HUDEP-2 (cell line): ENCODE data around the gene HP1BP3.

Experiments
- DNase-seq, 76 experiments: peaks; one replicate each; lab custom pipeline; 2025; ENCODE audit not compliant: unreplicated experiment in 76 of 76; lab: John Stamatoyannopoulos, UW

HP1BP3 gene

GRCh38 chr1:20770314-20771087 lies 16.6 kb downstream of the HP1BP3 start:
- DNase-seq: no peak

GRCh38 chr1:20767271-20767670 lies 19.8 kb downstream of the HP1BP3 start:
- DNase-seq: no peak

DNA sequence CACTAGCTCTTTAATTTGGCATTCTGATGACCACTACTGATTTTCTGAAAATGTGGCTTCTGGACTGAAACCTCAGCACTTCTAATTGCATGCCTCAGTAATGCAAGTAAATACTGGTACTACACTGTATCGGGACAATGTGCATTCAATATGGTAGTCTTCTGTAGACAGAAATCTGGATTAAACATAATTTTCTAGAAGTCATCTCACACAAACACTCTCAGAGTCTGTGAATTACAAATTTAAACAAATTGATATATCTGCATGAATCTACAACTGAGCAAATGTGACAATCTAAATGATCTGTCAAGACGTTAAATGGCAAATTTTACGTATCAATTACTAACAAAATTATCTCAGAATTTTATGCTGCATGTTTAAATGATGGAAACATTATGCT lies 23.7 kb downstream of the HP1BP3 start:
- DNase-seq: no peak

- DNase-seq: no peak
Observed at GRCh38 chr1:20760322-20760721, 26.8 kb downstream of the HP1BP3 start.

- DNase-seq: no peak
Observed at GRCh38 chr1:20753589-20753988, 33.5 kb downstream of the HP1BP3 start.

- no peak for DNase-seq
Observed at GRCh38 chr1:20751462-20751990, 35.6 kb downstream of the HP1BP3 start.

- DNase-seq: no peak
Observed at GRCh38 chr1:20742671-20743070, 44.4 kb downstream of the HP1BP3 start.

GRCh38 chr1:20740781-20741180 lies 46.3 kb downstream of the HP1BP3 start:
- no peak for DNase-seq

DNA sequence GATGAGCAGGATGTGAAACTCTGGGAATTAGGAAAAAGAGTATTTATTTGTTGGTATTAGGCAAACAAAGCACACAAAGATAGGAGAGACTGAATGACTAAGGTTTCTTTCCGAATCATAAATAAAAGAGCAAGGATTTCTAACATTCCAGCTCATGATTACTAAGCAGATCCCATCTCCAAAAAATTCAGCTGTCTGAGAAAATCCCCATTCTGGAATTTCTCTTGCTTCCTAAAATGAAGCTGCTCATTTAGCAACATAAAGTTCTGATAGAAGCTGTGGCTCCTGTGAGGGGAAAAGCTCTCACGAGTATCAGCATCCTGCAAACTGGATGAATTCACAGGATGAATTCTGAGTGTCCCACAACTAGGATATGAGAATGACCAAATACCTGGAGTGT lies 47.9 kb downstream of the HP1BP3 start:
- no peak for DNase-seq

GRCh38 chr1:20735581-20736111 lies 51.5 kb downstream of the HP1BP3 start:
- no peak for DNase-seq

DNA sequence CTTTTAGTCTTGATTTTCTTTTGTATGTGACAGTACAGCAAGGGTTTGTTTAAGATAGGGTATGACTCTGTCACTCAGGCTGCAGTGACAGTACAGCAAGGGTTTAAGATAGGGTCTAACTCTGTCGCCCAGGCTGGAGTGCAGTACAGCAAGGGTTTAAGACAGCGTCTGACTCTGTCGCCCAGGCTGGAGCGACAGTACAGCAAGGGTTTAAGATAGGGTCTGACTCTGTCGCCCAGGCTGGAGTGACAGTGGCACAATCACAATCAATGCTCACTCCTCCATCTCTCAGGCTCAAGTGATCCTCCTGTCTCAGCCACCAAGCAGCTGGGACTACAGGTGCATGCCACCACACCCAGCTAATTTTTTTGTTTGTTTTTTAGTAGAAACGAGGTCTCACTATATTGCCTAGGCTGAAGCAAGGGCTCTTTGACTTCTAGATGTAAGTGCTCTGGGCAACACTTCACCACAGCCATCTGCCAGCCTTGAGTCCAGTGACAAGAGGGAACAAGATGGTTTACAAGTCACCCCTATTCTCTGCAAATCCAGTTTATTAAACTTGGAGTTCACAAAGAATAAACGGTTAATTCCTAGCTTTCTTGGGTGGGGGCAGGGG lies 53.6 kb downstream of the HP1BP3 start:
- DNase-seq: no peak

DNA sequence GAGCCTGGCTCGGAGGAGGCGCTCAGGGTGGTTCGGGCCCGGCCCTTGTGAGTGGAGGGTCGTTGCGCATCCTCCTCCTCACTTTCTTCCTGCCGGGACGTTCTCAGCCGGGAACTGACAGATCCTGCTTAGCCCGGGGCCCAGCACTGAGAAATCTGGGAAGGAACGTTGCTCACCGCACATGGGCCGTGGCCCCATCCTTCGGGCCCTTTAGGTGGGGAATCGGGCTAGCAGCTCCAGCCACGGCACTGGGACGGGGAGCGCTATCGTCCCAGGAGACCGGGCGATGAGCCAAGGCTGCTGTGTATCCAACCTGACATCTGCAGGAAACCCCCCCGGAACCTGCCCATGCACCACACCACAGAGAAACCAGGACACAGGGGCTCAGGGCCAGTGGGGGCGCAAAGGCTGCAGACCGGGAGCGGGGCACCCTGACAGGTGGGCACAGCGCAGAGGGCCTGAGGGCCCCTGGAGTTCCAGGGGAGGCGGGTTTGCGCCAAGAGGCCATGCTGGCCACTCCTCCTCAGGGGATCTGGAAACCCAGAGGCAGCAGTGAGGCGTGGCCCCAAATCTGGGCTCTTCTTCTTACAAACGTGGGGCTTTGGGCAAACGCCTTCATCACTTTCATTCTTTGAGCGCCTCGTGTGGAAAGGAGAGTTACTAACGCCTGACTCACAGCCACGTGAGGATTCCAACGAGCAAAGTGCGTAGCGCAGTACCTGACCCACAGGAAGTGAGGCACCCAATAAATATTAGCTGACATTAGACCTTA lies 54.3 kb downstream of the HP1BP3 start, which contains the start of gene SH2D5:
Gene SH2D5, minus strand, starts transcription at position 116 of the 772 bp plus-strand sequence. CDS start 4,659 bp downstream, outside the sequence.
- DNase-seq: peak in 70 of 76 experiments; percentile 12 to 81 (median 58)

DNA sequence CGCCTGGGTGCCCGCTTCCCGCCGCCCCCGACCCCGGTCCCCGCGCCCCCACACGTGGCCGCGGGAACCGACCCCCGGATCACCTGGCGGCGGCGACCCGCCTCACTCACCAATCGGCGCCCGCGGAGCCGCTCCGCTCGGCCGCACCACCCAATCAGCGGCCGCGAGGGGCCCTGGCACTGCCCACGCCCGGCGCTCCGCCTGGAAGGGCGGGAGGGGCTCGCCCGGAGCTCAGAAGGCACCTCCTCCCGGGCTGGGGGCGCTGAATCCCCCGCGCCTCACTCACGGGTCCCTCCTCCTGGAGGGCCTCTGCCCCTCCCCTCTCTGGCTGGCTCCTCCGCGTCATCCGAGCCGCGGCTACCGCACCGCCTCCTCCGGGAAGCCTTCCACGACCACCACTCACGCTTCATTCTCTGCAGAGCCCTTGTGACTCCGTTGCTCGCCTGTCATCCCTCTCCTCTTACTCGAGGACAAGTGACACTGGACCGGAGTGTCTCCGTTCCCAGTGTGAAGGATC lies 55.0 kb downstream of the HP1BP3 start:
- DNase-seq: peak in 20 of 76 experiments; percentile 3 to 36 (median 12)

- no peak for DNase-seq
Observed at GRCh38 chr1:20731057-20731991, 55.8 kb downstream of the HP1BP3 start.

DNA sequence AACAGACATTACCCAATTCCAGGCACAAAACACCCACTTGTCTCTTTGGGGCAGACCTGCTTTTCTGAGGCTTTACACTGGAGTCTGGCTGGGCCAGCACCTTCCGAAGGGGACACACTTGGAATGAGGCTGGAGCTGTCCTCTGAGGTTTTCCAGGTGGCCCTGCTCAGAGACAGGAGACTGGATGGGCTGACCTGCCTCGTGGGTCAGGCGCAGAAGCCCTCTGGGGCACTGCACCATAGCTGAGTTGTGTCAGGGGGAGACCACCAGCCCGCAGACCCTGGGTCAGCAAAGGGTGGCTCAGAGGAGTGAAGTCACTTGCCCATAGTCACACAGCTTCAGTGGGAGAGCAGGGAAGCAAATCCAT lies 56.4 kb downstream of the HP1BP3 start:
- DNase-seq: no peak

DNA sequence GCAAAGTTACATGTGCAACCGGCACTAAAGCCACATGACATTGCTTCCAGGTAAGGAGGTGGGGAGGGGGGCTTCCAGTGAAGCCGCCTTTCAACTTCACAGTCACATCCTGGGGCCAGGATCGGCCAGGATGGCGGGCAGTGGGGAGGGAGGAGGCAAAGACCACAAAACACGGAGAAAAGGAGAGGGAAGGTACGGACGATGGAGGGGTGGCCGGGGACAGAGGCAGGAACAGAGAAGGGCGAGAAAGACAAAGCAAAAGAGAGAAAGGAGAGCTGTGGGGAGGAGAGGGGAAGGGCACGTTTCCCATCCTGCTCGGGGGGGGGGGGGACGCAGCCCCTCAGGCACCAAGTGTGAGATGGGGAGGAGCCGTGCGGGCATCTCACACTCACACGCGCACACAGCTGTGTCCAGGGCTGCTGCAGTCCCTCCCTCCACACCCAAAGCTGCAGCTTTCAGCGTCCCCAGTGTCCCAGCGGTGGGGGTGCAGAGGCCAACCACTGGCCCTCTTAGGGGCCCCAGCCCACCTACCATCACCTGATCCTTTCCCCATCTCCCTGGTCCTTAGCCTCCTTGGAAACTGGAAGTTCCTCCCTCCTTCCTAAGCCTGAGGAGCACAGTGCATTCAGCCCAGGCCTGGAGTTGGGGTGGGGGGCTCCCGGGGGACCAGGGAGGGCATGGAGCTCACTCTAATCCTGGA lies 57.0 kb downstream of the HP1BP3 start:
- DNase-seq: no peak

DNA sequence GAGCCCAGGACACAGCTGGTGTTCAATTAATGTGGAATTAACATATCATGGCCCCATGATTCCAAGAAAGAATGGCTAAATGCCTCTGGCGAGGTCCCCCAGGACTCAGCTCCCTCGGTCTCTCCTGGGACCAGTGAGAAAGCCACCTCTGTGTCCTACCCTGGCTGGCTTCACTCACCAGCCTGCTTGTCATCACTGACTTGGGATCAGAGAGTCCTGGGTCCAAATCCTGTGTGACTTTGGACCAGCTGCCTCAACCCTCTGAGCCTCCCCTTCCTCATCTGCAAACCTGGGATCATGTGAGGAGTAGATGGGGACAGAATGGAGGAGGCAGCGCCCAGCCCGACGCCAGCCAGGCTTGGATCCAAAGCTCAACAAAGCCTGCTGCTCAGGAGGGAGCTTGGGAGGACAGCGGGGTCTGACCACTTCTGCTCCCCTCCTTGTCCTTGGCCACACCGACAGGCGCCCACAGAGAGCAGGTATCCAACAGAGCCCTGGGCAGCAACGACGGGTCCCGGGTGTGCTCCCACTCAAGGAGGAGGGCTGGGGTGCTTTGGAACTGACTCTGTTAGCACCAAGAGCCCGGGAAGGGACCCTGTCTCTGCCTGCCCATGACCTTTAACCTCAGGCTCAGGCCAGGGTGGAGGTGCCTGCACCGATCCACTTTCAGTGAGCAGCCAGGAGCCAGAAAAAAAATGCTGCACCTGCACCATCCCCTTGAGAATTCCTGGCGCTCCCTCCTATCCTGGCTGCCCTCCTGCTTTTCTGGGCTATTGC lies 57.8 kb downstream of the HP1BP3 start:
- no peak for DNase-seq

DNA sequence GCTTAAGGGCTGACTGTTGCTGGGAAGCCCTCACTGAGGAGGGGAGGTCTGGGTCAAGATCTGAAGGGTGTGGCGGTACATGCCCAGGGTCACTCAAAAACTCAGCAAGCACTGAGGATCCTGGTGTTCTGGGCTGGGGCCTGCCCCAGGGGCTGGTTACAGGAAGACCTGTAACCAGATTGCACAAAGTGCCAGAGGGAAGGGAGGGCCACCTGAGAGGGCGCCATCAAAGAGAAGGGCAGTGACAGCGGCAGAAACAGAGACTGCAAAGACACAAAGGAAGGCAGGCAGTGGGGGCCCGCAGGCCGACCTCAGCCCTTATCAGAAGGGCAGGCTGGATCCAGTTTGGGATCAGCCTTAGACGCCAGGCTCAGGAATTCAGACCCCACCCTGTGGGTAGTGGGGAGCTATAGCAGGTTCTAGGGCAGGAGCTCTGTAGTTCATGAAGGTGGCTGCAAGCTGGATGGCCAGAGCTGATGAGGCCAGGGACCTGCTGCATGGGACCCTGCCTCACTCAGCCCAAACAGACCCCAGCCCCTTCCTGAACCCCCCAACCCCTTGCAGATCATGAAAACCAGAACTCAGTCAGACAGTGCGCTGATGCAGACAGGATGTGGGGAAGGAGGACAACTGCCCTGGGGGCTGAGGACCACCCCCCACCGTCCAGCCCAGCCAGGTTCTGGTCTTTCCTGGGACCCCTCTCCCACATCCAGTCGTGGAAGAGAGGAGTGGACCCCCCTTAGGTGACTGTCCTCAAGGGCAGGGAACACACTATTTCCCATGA lies 58.5 kb downstream of the HP1BP3 start:
- DNase-seq: no peak
